Renal cortex interstitium (tissue), 11 donors: Measurements from ENCODE around the gene EFNA3. TPM values are rescaled to one million over a fixed set of nuclear protein-coding genes. Genes with fewer than 3 reads are reported as not detected.

Experiments used
- DNase-seq, 11 donors: peaks; one replicate each; pipeline ENCODE4 v3.0.0-alpha.2; 2013; ENCODE audit warnings: low read depth in 9 of 11, low spot score in 4 of 11; ENCODE audit errors: extremely low read depth in 1 of 11
- polyA plus RNA-seq, 3 donors: library from polyadenylated mRNA; unstranded; fragments of 120-200 nt; gene quantifications; one replicate each; pipeline ENCODE4 v1.2.1, GENCODE V29; 2013; ENCODE audit not compliant: insufficient read length in 3 of 3

EFNA3 gene
- polyA plus RNA-seq, 3 donors, result 6.7 to 7.2 (median 7.2) TPM

GRCh38 chr1:155079487-155080311 is 1.1 kb downstream of the EFNA3 start:
- no peak for DNase-seq

GRCh38 chr1:155080312-155081228 is 1.9 kb downstream of the EFNA3 start:
- peak in 4 of 11 donors; percentile 74 to 80 (median 78) for DNase-seq

GRCh38 chr1:155081472-155082300 is 3.0 kb downstream of the EFNA3 start:
- DNase-seq, result no peak

GRCh38 chr1:155082301-155083051 is 3.8 kb downstream of the EFNA3 start:
- DNase-seq, result no peak

GRCh38 chr1:155083052-155083541 is 4.5 kb downstream of the EFNA3 start:
- no peak for DNase-seq

GRCh38 chr1:155083865-155084721 is 5.5 kb downstream of the EFNA3 start:
- no peak for DNase-seq

- DNase-seq, result peak; percentile 94 to 98 (median 97)
These were observed 6.3 kb downstream of the EFNA3 start for GRCh38 chr1:155084722-155085503.

- DNase-seq, result no peak
These were observed 7.0 kb downstream of the EFNA3 start for GRCh38 chr1:155085504-155086127.

- DNase-seq, result no peak
These were observed 7.6 kb downstream of the EFNA3 start for GRCh38 chr1:155086128-155086741.

GRCh38 chr1:155086856-155087535 is 8.4 kb downstream of the EFNA3 start:
- DNase-seq, result no peak

- peak in 2 of 11 donors; percentile 69 to 76 for DNase-seq
These were observed 12.7 kb downstream of the EFNA3 start for GRCh38 chr1:155091071-155092051.

- no peak for DNase-seq
These were observed 13.5 kb downstream of the EFNA3 start for GRCh38 chr1:155092131-155092530.

- no peak for DNase-seq
These were observed 14.0 kb downstream of the EFNA3 start for GRCh38 chr1:155092641-155093040.
